CD4-positive, alpha-beta T cell (primary cell): ENCODE measurements around the gene ZNF681. TPM values are rescaled to one million over a fixed set of nuclear protein-coding genes. Genes with fewer than 3 reads are reported as not detected.

Experiments
- ATAC-seq: fragments of 200-7000 bp; cut with Tn5 transposase; one replicate; pipeline ENCODE4 v1.10.0; 2022; ENCODE audit warnings: mild to moderate bottlenecking; ENCODE audit not compliant: poor library complexity
- CTCF ChIA-PET: fragments of 350-600 bp; sonication (Branson Sonifier 250); formaldehyde crosslinking; loops from one replicate; lab custom pipeline; 2021; ENCODE audit warnings: antibody characterized with exemption, inconsistent platforms; lab: Charles Lee
- POLR2A ChIA-PET: fragments of 350-600 bp; sonication (Branson Sonifier 250); formaldehyde crosslinking; loops from one replicate; lab custom pipeline; 2021; ENCODE audit warnings: antibody characterized with exemption, inconsistent platforms; lab: Charles Lee
- DNase-seq, 14 experiments: peaks; one replicate each; pipeline ENCODE4 v3.0.0-alpha.2; 2013 to 2020; ENCODE audit warnings: mixed read lengths in 2 of 14
- H3K27ac ChIP-seq, 2 donors: one replicate each; pipeline versions ENCODE4 v1.5.1 to v1.7.0; 2013; ENCODE audit warnings: low read length in 2 of 2, low read depth in 1 of 2, mild to moderate bottlenecking in 1 of 2
- H3K27me3 ChIP-seq, 2 experiments: 1 replicate in 1 of 2; 2 replicates in 1 of 2; pipeline versions ENCODE4 v1.6.1 to v1.7.0; 2013; ENCODE audit warnings: low read length in 2 of 2, control low read depth in 1 of 2, mild to moderate bottlenecking in 1 of 2, moderate library complexity in 1 of 2; ENCODE audit not compliant: insufficient read depth in 2 of 2, control insufficient read depth in 1 of 2
- H3K36me3 ChIP-seq: one replicate; pipeline ENCODE4 v1.6.1; 2013; ENCODE audit warnings: low read length, control low read depth; ENCODE audit not compliant: insufficient read depth
- H3K4me1 ChIP-seq: one replicate; pipeline ENCODE4 v1.6.1; 2013; ENCODE audit warnings: low read length, control low read depth; ENCODE audit not compliant: insufficient read depth
- H3K4me3 ChIP-seq: one replicate; pipeline ENCODE4 v1.5.1; 2013; ENCODE audit warnings: mild to moderate bottlenecking, low read length, moderate library complexity
- H3K9me3 ChIP-seq, 2 experiments: 1 replicate in 1 of 2; 2 replicates in 1 of 2; pipeline versions ENCODE4 v1.6.1 to v1.7.0; 2013; ENCODE audit warnings: low read length in 2 of 2, mild to moderate bottlenecking in 2 of 2, control low read depth in 1 of 2, moderate library complexity in 1 of 2; ENCODE audit not compliant: control insufficient read depth in 1 of 2, insufficient read depth in 1 of 2
- H3K27ac Mint-ChIP-seq: one replicate; pipeline ENCODE4 v1.8.0; 2020; ENCODE audit warnings: mixed read lengths
- H3K27me3 Mint-ChIP-seq: one replicate; pipeline ENCODE4 v1.8.0; 2021; ENCODE audit warnings: mixed read lengths
- H3K36me3 Mint-ChIP-seq: one replicate; pipeline ENCODE4 v1.8.0; 2021; ENCODE audit warnings: low read depth, mixed read lengths
- H3K4me1 Mint-ChIP-seq: one replicate; pipeline ENCODE4 v1.8.0; 2021; ENCODE audit warnings: low read depth, mixed read lengths
- H3K4me3 Mint-ChIP-seq: one replicate; pipeline ENCODE4 v1.8.0; 2020; ENCODE audit warnings: mild to moderate bottlenecking, mixed read lengths
- H3K9me3 Mint-ChIP-seq: one replicate; pipeline ENCODE4 v1.8.0; 2020; ENCODE audit warnings: mixed read lengths
- CTCF ChIP-seq: fragments of 200-600 bp; IDR thresholded peaks from one replicate; pipeline ENCODE4 v1.8.0; 2022; ENCODE audit warnings: antibody characterized with exemption, mild to moderate bottlenecking
- intact Hi-C, 2 experiments: fragments of 100-400 bp; cut with DNase I in 1 of 2; cut with micrococcal nuclease in 1 of 2; formaldehyde crosslinking; loops; one replicate each; pipeline versions ENCODE4 v1.15.1 to v1.9.0; 2023 to 2025; cut with DNase I, micrococcal nuclease
- total RNA-seq, 174 experiments: library from RNA in 2 of 174; stranded (reverse) in 2 of 174; gene quantifications; one replicate each; pipeline ENCODE4 v1.2.3 and lab custom pipeline; 2021 to 2026

ZNF681 gene
- total RNA-seq, 2 experiments from 2014 or later, result 1.6 to 2.6 TPM

DNA sequence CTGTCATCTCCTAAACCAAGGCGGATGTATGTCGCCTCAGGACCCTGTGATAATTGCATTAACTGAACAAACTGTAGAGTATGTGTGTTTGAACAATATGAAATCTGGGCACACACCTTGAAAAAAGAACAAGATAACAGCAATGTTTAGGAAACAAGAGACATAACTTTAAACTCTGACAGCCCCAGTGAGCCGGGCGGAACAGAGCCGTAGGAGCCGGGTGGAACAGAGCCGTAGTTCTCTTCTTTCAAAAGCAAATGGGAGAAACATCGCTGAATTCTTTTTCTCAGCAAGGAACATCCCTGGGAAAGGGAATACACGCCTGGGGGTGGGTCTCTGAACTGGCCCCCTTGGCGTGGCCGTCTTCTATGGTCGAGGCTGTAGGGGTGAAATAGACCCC lies 39.9 kb downstream of the ZNF681 start:
- ChIA-PET CTCF (no interaction called here), POLR2A (no interaction called here)
- Mint-ChIP-seq H3K27me3 (peaks cover 14% of the 10 kb centered on the region), H3K4me1 (peaks cover 11% of the 10 kb centered on the region), H3K27ac (no peak overlapping the region), H3K9me3 (no peaks in the 10 kb centered on the region), H3K4me3 (peak overlapping the region; percentile 20), H3K36me3 (no peaks in the 10 kb centered on the region)
- Histone ChIP-seq H3K4me3 (no peak overlapping the region), H3K36me3 (no peaks in the 10 kb centered on the region), H3K4me1 (no peaks in the 10 kb centered on the region), H3K27me3 (no peaks in the 10 kb centered on the region), H3K27ac (no peak overlapping the region), H3K9me3 (peaks cover 0 to 4% of the 10 kb centered on the region in 2 experiments)
- ATAC-seq (no peak), DNase-seq (no peak)
- intact Hi-C loops, result no loop called here
- TF ChIP-seq CTCF, result no peak

- POLR2A ChIA-PET, result no interaction called here
- CTCF ChIA-PET, result no interaction called here
- DNase-seq (no peak), ATAC-seq (no peak)
- H3K9me3 ChIP-seq, result no peaks in the 10 kb centered on the region
- H3K36me3 ChIP-seq, result no peaks in the 10 kb centered on the region
- no peak overlapping the region for H3K27ac Mint-ChIP-seq
- H3K4me3 ChIP-seq, result no peak overlapping the region
- no peaks in the 10 kb centered on the region for H3K9me3 Mint-ChIP-seq
- intact Hi-C loops, result no loop called here
- TF ChIP-seq CTCF, result no peak
- no peak overlapping the region for H3K4me3 Mint-ChIP-seq
- peaks cover 11% of the 10 kb centered on the region for H3K4me1 Mint-ChIP-seq
- no peak overlapping the region for H3K27ac ChIP-seq
- H3K4me1 ChIP-seq, result no peaks in the 10 kb centered on the region
- H3K27me3 ChIP-seq, result no peaks in the 10 kb centered on the region
- H3K36me3 Mint-ChIP-seq, result no peaks in the 10 kb centered on the region
- H3K27me3 Mint-ChIP-seq, result peaks cover 9% of the 10 kb centered on the region
These were observed 41.9 kb downstream of the ZNF681 start for GRCh38 chr19:23716792-23717191.

DNA sequence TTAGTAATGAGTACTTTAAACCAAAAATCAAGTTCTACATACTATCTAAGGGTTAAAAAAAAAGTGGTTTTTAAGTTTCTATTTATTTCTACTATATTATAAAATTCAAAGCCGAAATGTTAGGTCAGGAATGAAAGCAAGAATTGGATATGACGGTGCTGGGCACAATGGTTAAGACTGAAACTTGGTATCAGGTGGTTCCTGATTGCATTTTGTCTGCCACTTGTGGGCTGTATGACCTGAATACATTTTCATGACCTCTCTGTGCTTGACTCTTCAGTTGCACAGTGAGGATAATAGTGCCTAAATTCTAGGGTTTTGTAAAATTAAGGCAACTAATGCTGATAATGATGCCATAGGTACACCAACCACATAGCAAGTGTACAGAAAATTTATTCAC lies 49.3 kb downstream of the ZNF681 start:
- intact Hi-C loops, result no loop called here
- Mint-ChIP-seq H3K27me3 (no peaks in the 10 kb centered on the region), H3K4me1 (no peaks in the 10 kb centered on the region), H3K4me3 (no peak overlapping the region), H3K9me3 (peaks cover 4% of the 10 kb centered on the region), H3K36me3 (no peaks in the 10 kb centered on the region), H3K27ac (no peak overlapping the region)
- DNase-seq (no peak), ATAC-seq (no peak)
- H3K36me3 ChIP-seq, result no peaks in the 10 kb centered on the region
- no peaks in the 10 kb centered on the region for H3K4me1 ChIP-seq
- POLR2A ChIA-PET, result no interaction called here
- no peak for TF ChIP-seq CTCF
- H3K27me3 ChIP-seq, result no peaks in the 10 kb centered on the region
- CTCF ChIA-PET, result no interaction called here
- H3K9me3 ChIP-seq, result peaks cover 0 to 16% of the 10 kb centered on the region in 2 experiments
- H3K4me3 ChIP-seq, result no peak overlapping the region
- no peak overlapping the region for H3K27ac ChIP-seq
